ENCODE measurements around the gene CUL9.

Gene CUL9

GRCh38 chr6:43173591-43174262 is 8.3 kb upstream of the CUL9 start:
- peak; percentile 38 for DNase-seq (ENCODE audit: low spot score)

DNA sequence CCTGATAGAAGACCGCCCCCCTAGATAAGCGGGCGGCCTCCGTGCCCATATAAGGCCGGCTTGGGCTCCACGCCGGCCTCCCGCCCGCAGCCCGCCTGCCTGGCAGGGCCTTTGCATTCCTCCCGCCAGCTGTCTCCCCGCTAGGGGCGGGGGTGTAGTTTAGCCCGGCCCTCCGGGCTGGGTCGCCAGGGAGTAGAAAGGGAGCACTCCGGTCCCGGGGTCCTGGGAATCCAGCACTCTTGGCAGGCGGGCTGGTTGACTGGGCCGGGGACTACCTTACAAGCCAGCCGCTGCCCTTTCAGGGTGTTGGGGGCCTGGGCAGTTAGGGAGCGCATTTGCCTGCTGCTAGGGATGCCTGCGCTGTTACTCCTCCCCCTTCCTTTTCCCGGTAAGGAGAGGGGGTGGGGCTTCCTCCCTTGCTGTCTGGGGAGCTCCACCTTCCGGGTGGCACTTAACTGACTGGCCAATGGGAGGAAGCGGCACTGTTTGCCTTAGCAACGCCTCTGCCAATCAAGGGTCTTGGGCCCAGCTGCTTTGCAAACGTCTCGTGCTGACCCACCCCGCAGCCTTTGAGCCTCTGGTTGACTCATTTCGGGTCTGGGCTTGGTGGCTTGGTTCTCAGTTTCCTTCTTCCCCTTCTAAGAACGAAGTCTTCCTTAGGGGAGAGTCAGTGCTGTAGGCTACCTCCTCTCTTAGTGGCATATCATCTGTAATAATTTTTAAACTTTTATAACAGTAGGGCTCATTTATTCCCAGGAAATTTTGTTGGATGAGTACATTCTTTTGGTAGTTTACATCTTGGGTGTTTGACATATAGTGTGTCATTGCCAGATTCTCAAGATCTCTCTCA is 7.5 kb upstream of the CUL9 start:
- peak; percentile 98 for DNase-seq (ENCODE audit: low spot score)

DNA sequence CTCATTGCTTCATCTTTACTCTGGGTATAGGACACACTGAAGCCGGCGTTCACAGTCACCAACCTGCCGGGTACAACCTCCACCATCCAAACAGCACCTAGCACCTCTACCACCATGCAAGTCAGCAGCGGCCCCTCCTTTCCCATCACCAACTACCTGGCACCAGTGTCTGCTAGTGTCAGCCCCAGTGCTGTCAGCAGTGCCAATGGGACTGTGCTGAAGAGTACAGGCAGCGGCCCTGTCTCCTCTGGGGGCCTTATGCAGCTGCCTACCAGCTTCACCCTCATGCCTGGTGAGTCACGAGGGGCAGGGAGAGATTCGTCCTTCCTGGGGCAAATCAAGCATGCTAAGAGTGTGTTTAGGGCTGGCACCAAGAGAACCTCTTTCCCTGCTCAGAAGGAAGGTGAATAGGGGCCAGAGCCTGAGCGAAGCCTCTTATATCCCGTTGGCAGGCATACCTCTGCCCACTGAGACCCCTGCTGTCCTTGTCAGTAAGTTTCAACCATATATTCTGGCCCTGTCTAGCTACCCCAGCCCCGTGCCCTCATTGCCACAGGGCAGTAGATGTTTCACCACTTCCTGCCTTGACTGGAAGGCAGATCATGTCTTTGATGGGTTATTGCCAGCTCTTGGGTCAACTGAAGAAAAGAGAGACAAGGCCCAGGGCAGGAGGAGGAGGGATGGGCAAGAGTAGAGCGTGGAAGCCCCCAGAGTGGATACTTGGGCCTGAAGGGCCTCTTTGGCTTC is 6.1 kb upstream of the CUL9 start:
- DNase-seq (ENCODE audit: low spot score) = no peak

GRCh38 chr6:43176423-43176786 is 5.6 kb upstream of the CUL9 start:
- no peak for DNase-seq (ENCODE audit: low spot score)

DNA sequence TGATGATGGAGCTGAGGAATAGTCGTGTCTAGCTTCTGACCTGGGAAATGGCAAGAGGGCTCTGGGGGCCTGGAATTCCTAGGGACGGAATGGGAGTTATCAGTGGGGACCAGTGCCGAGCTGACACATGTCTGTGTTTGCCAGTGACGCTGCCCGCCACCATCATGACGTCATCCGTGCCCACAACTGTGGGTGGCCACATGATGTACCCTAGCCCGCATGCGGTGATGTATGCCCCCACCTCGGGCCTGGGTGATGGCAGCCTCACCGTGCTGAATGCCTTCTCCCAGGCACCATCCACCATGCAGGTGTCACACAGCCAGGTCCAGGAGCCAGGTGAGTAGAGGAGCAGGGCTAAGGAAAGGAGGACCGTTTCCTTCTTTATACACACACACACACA is 3.8 kb upstream of the CUL9 start:
- DNase-seq (ENCODE audit: low spot score) = no peak

DNA sequence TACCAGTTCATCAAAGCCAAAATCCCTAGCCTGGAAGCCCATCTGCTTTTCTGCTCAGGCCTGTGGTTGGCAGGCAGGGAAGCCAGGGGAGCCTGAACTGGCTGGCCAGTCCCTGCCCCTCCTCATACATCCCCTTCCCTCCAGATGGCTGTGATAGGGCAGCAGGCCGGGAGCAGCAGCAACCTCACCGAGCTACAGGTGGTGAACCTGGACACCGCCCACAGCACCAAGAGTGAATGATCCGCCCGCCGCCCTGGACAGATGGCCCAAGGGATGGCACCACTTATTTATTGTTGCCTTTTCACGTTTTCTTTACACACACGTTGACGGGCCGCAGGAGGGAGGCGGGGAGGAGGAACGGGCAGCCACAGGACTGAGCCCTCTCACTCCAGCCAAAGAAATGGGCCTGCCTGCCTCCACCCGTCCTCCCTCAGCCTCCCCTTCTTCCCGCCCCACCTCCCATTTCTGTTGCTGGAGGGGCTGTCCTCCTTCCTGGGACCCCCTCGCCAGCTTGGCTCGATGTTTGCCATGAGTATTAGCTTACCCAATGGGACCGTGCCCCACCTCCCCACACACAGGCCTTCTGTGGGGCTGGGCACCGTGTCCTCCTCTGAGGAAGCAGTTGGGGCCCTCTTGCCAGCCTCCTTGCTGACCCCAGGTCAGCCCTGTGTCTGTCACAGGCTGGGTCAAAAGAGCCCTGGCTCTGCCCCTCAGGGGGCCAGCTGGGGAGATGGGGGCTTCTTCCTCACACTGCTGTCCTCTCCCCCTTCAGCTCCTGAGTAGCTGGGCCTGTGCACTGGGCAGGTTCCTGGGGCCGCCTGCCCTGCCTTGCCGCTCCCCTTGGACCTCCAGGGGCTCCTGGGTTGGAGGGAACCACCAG is 2.8 kb upstream of the CUL9 start:
- no peak for DNase-seq (ENCODE audit: low spot score)

GRCh38 chr6:43180058-43180457 is 1.9 kb upstream of the CUL9 start:
- no peak for DNase-seq (ENCODE audit: low spot score)

GRCh38 chr6:43180985-43181384 is 1.0 kb upstream of the CUL9 start:
- peak; percentile 24 for DNase-seq (ENCODE audit: low spot score)

GRCh38 chr6:43181621-43181941 is 415 bp upstream of the CUL9 start:
- no peak for DNase-seq (ENCODE audit: low spot score)

DNA sequence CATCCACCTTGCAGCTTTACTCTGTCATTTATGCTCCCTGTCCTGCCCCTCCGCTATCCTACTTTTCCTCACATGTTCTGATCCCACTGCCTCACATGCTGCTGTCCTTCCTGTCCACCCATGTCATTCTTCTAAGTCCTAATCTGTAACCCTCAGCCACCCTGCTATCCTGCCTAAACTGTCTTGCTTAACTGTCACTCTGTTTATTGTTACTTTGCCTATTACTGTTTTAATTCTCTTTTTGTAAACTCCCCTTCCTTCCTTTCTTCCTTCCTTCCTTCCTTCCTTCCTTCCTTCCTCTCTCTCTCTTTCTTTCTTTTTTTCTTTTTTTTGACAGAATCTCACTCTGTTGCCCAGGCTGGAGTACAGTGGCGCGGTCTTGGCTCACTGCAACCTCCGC is 1.4 kb downstream of the CUL9 start:
- no peak for DNase-seq (ENCODE audit: low spot score)

- DNase-seq (ENCODE audit: low spot score) = no peak
These were observed 2.4 kb downstream of the CUL9 start for GRCh38 chr6:43184268-43184985.

GRCh38 chr6:43185391-43185985 is 3.5 kb downstream of the CUL9 start:
- no peak for DNase-seq (ENCODE audit: low spot score)

- no peak for DNase-seq (ENCODE audit: low spot score)
These were observed 4.0 kb downstream of the CUL9 start for GRCh38 chr6:43186019-43186418.

- no peak for DNase-seq (ENCODE audit: low spot score)
These were observed 4.7 kb downstream of the CUL9 start for GRCh38 chr6:43186706-43187105.

DNA sequence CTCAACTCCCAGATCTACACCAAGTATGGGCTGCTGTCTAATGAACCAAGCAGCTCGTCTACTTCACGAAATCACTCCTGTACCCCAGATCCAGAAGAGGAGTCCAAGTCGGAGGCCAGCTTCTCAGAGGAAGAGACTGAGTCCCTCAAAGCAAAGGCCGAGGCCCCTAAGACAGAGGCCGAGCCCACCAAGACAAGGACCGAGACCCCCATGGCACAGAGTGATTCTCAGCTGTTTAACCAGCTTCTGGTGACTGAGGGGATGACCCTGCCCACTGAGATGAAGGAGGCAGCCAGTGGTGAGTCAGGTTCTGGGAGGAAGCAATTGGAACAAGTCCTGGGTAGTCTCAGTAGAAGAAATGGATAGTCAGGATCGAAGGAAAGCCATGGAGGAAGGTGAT is 5.8 kb downstream of the CUL9 start:
- DNase-seq (ENCODE audit: low spot score) = no peak

GRCh38 chr6:43188426-43188825 is 6.4 kb downstream of the CUL9 start:
- no peak for DNase-seq (ENCODE audit: low spot score)

DNA sequence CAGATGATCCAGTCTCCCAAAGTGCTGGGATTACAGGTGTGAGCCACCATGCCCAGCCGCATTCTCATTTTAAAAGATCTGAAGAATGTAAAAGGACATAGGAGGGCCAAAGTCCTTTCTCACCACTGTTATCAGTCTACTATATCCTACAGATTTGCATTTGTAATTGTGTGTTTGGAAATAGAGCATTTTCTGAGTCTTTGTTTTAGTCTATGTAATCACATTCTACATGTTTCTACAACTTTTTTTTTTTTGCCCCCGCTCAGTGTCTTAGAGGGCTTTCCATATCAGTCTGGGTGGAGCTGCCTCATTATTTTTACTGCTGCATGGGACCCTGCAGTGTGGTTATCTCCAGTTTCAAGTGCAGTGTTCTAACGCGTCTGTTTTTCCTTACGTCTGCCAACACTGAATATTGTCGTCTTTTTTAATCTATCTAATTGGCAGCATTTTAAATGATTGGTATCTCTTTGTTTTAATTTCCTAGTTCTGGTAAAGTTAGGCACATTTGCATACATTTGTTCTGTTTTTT is 7.8 kb downstream of the CUL9 start:
- no peak for DNase-seq (ENCODE audit: low spot score)

- no peak for DNase-seq (ENCODE audit: low spot score)
These were observed 10.9 kb downstream of the CUL9 start for GRCh38 chr6:43192911-43193310.

GRCh38 chr6:43193929-43194328 is 11.9 kb downstream of the CUL9 start:
- no peak for DNase-seq (ENCODE audit: low spot score)

- DNase-seq (ENCODE audit: low spot score) = no peak
These were observed 14.3 kb downstream of the CUL9 start for GRCh38 chr6:43196337-43196736.

- no peak for DNase-seq (ENCODE audit: low spot score)
These were observed 17.9 kb downstream of the CUL9 start for GRCh38 chr6:43199912-43200311.
